ENCODE measurements around the gene PDX1.
"Not testable (repeated sequence)": the region's sequence is repeated elsewhere in the genome, so short reads cannot be mapped to it uniquely, and the experiment has no call there.

PDX1 gene

GRCh38 chr13:27956576-27957300 is 36.9 kb downstream of the PDX1 start:
- no peak for DNase-seq (ENCODE audit: low read depth in 3 of 3)

DNA sequence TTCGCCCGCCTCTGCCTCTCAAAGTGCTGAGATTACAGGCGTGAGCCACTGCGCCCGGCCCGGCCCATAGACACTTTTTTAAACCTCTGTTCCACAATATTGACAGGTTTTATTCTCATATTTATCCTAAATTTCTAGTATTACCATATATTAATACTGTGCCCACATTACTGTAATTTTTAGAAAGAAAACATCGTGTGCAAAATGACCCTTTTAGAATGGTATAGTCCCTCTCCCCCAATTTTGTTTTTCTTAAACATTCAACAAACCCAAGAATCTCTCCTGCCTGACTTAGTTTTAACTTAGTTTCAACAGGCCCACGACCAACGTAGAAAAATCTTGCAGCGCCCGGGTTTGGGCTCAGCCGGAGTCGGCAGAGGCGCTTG is 40.2 kb downstream of the PDX1 start:
- DNase-seq (ENCODE audit: low read depth in 3 of 3), result no peak

DNA sequence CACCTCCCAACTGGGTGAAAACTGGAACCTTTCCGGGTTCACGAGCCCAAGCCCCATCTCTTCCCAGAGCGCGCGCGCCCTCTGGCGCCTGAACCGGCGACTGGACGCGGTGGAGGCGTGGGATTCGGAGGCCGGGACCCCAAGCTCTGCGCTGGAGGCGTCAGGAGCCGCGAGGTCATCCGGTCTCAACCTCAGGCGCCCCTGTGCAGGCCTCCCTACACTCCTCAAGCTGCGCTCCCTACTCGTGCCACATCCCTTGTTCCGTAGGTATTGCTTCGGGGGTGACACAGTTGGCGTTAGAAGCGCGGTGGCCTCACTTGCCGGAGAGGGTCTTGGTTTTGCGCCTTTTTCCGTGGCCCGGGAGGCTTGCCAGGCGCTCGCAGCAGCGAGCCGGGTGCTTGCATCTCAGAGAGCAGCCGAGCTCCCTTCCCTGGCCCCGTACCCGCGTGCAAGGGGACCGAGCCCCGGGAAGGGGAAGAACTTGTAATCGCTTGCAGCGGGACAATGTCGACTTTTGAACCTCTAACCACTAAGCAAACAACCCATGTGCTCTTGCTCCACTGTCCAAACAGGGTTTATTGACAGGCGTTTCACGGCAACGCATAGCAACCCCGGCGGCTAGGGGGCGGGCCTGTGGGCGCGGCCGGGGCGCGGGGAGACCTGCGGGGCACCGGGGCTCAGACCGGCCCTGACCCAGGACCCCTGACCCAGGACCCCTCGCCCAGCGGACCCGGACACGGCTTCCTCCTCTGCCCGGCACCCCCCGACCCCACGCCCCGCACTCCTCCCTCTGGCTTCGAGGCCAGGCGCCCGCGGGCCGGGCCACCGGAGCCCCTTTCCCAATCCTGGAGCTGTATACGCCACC is 40.8 kb downstream of the PDX1 start:
- DNase-seq (ENCODE audit: low read depth in 3 of 3), result no peak

DNA sequence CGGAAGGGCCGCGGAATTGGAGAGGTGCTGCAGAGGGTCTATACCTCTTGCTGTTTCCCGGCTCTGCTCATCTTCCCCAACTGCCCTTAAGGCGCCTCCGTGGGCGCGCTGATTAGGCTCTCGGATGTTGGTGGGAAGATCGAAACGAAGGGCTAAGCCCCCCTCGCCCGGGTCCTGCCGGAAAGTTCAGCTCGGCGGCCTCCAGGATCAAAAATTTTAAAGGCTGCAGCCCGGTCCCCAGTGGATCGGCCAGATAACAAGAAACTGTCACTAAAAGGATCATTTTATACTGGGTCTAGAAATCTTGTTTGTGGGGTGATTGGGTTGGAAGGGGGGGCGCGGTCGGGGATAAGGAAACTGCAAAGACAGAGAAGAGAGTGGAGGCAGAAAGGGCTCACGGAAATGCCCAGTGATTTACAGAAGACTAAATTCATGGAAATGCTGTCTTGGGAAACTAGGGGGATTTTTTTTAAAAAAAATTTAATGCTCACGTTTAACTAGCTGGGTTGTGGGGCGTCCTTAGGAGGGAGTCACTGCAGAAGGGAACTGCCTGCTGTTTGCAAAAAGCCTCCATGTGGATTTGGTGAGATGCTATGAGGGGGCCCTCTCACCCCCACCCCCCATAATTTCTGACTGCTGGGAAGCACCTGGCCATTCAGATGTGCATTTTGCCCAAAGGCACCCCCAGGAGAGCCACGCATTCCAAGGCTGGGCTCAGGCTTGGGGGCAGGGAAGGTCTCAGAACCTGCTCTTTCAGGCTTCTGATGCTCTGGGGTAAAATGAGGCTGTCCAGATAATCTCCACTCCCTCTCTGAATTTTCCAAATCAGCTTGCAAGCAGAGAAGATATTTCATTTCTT is 41.7 kb downstream of the PDX1 start:
- DNase-seq (ENCODE audit: low read depth in 3 of 3), result no peak

- no peak for DNase-seq (ENCODE audit: low read depth in 3 of 3)
Measured at GRCh38 chr13:27962128-27962841, 42.5 kb downstream of the PDX1 start.

DNA sequence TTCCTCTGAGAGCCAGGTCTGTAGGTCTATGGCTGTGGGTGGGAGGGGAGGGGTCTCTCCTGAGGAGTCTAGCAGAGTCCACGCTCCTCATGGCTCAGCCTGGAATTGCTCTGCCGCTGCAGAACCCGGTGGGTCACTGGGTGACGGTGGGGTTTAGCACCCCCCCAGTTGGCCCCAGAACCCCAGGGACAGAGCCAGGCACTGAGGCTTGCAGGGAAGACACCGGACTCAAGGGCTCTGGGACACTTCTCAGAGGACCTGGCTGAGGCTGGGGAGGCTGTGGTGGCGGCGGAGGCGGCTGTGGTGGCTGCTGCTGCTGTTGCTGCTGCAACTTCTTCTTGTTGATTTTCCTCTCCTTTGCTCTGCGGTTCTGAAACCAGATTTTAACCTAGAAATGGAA is 43.2 kb downstream of the PDX1 start:
- DNase-seq (ENCODE audit: low read depth in 3 of 3), result no peak

GRCh38 chr13:27963491-27963890 is 43.7 kb downstream of the PDX1 start:
- DNase-seq (ENCODE audit: low read depth in 3 of 3), result no peak

DNA sequence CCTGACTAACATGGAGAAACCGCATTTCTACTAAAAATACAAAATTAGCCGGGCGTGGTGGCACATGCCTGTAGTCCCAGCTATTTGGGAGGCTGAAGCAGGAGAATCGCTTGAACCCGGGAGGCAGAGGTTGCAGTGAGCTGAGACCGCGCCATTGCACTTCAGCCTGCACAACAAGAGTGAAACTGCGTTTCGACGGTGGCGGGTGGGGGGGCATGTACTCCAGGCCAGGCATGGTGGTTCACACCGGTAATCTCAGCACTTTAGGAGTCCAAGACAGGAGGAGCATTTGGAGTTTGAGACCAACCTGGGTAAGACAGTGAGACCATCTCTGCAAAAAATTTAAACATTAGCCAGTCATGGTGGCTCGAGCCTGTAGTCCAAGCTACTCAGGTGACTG is 44.4 kb downstream of the PDX1 start:
- DNase-seq (ENCODE audit: low read depth in 3 of 3), result not testable (repeated sequence)

GRCh38 chr13:27964741-27965323 is 45.0 kb downstream of the PDX1 start:
- no peak for DNase-seq (ENCODE audit: low read depth in 3 of 3)

GRCh38 chr13:27965343-27965739 is 45.5 kb downstream of the PDX1 start:
- DNase-seq (ENCODE audit: low read depth in 3 of 3), result no peak

- DNase-seq (ENCODE audit: low read depth in 3 of 3), result no peak
Measured at GRCh38 chr13:27965740-27966640, 46.2 kb downstream of the PDX1 start.

DNA sequence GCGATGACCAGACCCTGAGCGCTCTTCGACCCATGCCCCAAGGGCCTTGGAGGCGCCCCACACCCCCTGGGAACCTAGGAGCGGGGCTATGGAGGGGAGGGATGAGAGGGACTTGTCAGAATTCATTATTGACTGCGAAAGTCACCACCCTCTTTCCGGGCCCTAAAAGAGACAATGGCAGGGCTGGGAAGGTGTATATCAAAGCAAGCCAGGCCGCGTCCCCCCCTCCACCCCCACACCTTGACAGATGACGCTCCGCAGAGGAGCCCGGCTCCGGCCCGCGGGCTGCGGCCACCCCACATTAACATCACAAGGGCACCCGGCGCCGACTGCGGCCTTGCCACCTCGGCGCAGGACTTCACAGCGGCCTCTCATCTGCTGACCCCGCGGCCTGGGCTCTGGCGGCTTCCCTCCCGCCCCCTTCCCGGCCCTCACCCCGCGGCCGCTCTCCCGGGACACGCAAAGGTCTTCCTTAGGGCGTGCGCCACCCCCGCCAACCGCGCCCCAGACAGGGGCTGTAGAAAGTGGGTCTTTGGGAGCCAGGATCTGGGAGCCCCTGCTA is 46.9 kb downstream of the PDX1 start:
- no peak for DNase-seq (ENCODE audit: low read depth in 3 of 3)

- DNase-seq (ENCODE audit: low read depth in 3 of 3), result no peak
Measured at GRCh38 chr13:27967203-27967735, 47.5 kb downstream of the PDX1 start.

DNA sequence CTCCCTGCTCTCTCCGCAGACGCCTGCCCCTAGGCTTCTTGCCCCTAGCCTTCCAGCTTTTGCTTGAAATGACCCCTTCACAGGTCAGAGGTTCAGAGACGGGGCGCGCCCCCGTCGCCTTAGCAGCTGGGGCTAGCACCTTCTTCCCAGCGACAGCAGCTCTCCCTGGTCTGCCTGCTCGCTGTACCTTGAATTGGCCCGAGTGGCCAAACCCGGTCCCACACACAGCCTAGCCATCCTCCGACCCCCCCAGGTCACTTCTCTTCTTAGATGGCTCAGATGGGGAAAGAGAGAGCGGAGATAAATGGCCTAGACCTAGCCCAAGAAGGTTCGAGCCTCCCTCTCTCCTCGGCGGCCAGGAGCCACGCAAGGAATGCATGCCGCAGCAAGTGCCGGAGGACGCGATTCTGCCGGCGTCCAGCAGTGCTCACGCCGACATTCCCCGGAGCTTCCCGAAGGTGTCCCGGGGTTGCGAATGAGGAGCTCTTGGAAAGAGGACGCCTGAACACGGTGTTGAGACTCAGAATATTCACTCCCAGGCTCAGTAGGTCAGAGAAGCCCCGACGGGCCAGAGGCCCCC is 48.0 kb downstream of the PDX1 start:
- DNase-seq (ENCODE audit: low read depth in 3 of 3), result no peak

GRCh38 chr13:27968316-27969081 is 48.7 kb downstream of the PDX1 start:
- no peak for DNase-seq (ENCODE audit: low read depth in 3 of 3)

DNA sequence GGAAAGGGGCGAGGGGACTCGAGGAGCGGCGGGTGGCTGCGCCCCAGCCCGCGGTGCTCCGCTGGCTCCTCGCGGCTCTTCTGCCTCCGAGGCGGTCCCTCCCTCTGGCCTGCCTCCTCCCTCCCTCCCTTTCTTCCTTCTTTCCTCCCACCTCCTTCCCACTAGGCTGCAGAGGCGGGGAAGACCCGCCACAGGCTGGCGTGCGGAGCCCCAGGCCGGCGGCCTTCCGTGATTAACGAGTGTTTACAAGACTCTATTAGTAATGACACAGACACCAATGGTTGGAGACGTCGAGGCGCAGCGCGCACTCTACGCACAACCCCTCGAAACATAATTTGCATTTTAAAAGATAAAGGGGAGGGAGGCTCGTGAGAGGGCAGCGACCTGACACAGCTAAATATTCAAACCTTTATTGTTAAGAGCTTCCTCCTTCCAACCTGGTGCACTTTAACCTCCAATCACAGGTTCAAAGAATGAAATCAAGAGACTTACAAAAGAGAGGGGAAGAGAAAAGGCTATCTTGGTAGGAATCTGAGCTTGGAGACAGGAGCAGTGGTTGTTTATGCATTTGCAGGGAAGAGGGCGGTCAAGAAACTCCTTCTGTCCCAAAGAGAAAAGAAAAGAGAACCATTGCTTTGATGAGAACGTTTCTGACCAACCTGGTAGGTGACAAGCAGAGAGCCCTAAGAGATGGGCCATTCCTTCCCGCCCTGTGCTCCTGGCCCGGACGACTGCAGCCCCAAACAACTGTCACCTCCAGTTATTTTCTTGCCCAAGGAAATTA is 49.5 kb downstream of the PDX1 start, which contains the start of gene CDX2:
Gene CDX2 (minus strand): TSS at position 234 of the 784 bp plus-strand sequence. CDS start 309 bp downstream, outside the sequence.
- no peak for DNase-seq (ENCODE audit: low read depth in 3 of 3)

- DNase-seq (ENCODE audit: low read depth in 3 of 3), result no peak
Measured at GRCh38 chr13:27969866-27970229, 50.0 kb downstream of the PDX1 start.
